Neuron (in vitro differentiated cells): ENCODE measurements around the gene ASB4.

Source experiments
- H2AFZ ChIP-seq: one replicate; pipeline ENCODE4 v1.6.1; 2013; ENCODE audit warnings: low read depth, mild to moderate bottlenecking, inconsistent platforms, low read length, moderate library complexity
- H3K27me3 ChIP-seq: one replicate; pipeline ENCODE4 v1.6.1; 2013; ENCODE audit warnings: low read length; ENCODE audit not compliant: insufficient read depth
- H3K36me3 ChIP-seq: one replicate; pipeline ENCODE4 v1.6.1; 2013; ENCODE audit warnings: low read length; ENCODE audit not compliant: insufficient read depth
- H3K4me1 ChIP-seq: one replicate; pipeline ENCODE4 v1.6.1; 2013; ENCODE audit warnings: low read length; ENCODE audit not compliant: insufficient read depth
- H3K4me3 ChIP-seq: 2 replicates; pipeline ENCODE4 v1.5.1; 2013; ENCODE audit warnings: mild to moderate bottlenecking, low read length, moderate library complexity
- H3K9me3 ChIP-seq: one replicate; pipeline ENCODE4 v1.6.1; 2013; ENCODE audit warnings: low read length

Gene ASB4

GRCh38 chr7:95470452-95470851 is 15.3 kb upstream of the ASB4 start:
- peaks cover 80% of the 10 kb centered on the region for H3K4me1 ChIP-seq
- no peaks in the 10 kb centered on the region for H3K36me3 ChIP-seq
- H3K4me3 ChIP-seq, result peak overlapping the region; percentile 26
- no peak overlapping the region for H2AFZ ChIP-seq
- H3K9me3 ChIP-seq, result no peaks in the 10 kb centered on the region
- H3K27me3 ChIP-seq, result no peaks in the 10 kb centered on the region

GRCh38 chr7:95471071-95471470 is 14.7 kb upstream of the ASB4 start:
- Histone ChIP-seq H2AFZ (no peak overlapping the region), H3K4me3 (peak overlapping the region; percentile 26), H3K4me1 (peaks cover 85% of the 10 kb centered on the region), H3K9me3 (no peaks in the 10 kb centered on the region), H3K36me3 (no peaks in the 10 kb centered on the region), H3K27me3 (no peaks in the 10 kb centered on the region)

GRCh38 chr7:95472581-95473161 is 13.1 kb upstream of the ASB4 start:
- Histone ChIP-seq H3K27me3 (no peaks in the 10 kb centered on the region), H3K36me3 (no peaks in the 10 kb centered on the region), H2AFZ (no peak overlapping the region), H3K4me3 (peak overlapping the region; percentile 15), H3K9me3 (no peaks in the 10 kb centered on the region), H3K4me1 (peaks cover 88% of the 10 kb centered on the region)

GRCh38 chr7:95473276-95473985 is 12.3 kb upstream of the ASB4 start:
- Histone ChIP-seq H3K36me3 (no peaks in the 10 kb centered on the region), H3K9me3 (no peaks in the 10 kb centered on the region), H2AFZ (no peak overlapping the region), H3K4me1 (peaks cover 88% of the 10 kb centered on the region), H3K4me3 (no peak overlapping the region), H3K27me3 (no peaks in the 10 kb centered on the region)

- Histone ChIP-seq H2AFZ (peak overlapping the region; percentile 24), H3K4me1 (peaks cover 72% of the 10 kb centered on the region), H3K9me3 (no peaks in the 10 kb centered on the region), H3K27me3 (no peaks in the 10 kb centered on the region), H3K4me3 (no peak overlapping the region), H3K36me3 (no peaks in the 10 kb centered on the region)
Observed at GRCh38 chr7:95476072-95476847, 9.5 kb upstream of the ASB4 start.

- Histone ChIP-seq H3K9me3 (no peaks in the 10 kb centered on the region), H3K27me3 (no peaks in the 10 kb centered on the region), H3K4me1 (peaks cover 64% of the 10 kb centered on the region), H3K4me3 (no peak overlapping the region), H3K36me3 (no peaks in the 10 kb centered on the region), H2AFZ (peak overlapping the region; percentile 24)
Observed at GRCh38 chr7:95476904-95477594, 8.7 kb upstream of the ASB4 start.

GRCh38 chr7:95478272-95479037 is 7.3 kb upstream of the ASB4 start:
- peak overlapping the region; percentile 29 for H2AFZ ChIP-seq
- peak overlapping the region; percentile 36 for H3K4me3 ChIP-seq
- no peaks in the 10 kb centered on the region for H3K9me3 ChIP-seq
- no peaks in the 10 kb centered on the region for H3K27me3 ChIP-seq
- peaks cover 50% of the 10 kb centered on the region for H3K4me1 ChIP-seq
- H3K36me3 ChIP-seq, result no peaks in the 10 kb centered on the region

- no peak overlapping the region for H2AFZ ChIP-seq
- no peaks in the 10 kb centered on the region for H3K9me3 ChIP-seq
- H3K36me3 ChIP-seq, result no peaks in the 10 kb centered on the region
- no peaks in the 10 kb centered on the region for H3K27me3 ChIP-seq
- no peak overlapping the region for H3K4me3 ChIP-seq
- H3K4me1 ChIP-seq, result peaks cover 35% of the 10 kb centered on the region
Observed at GRCh38 chr7:95479992-95480624, 5.6 kb upstream of the ASB4 start.

GRCh38 chr7:95481271-95482165 is 4.2 kb upstream of the ASB4 start:
- Histone ChIP-seq H3K4me1 (peaks cover 25% of the 10 kb centered on the region), H3K36me3 (no peaks in the 10 kb centered on the region), H2AFZ (no peak overlapping the region), H3K9me3 (no peaks in the 10 kb centered on the region), H3K27me3 (no peaks in the 10 kb centered on the region), H3K4me3 (no peak overlapping the region)

GRCh38 chr7:95482424-95482823 is 3.3 kb upstream of the ASB4 start:
- Histone ChIP-seq H3K9me3 (no peaks in the 10 kb centered on the region), H3K4me1 (peaks cover 17% of the 10 kb centered on the region), H3K27me3 (no peaks in the 10 kb centered on the region), H3K4me3 (no peak overlapping the region), H3K36me3 (no peaks in the 10 kb centered on the region), H2AFZ (no peak overlapping the region)

GRCh38 chr7:95490231-95490762 is 4.6 kb downstream of the ASB4 start:
- no peaks in the 10 kb centered on the region for H3K9me3 ChIP-seq

More at GRCh38 chr7:95490231-95490762, 4.6 kb downstream of the ASB4 start:
- no peaks in the 10 kb centered on the region for H3K27me3 ChIP-seq
- peak overlapping the region; percentile 59 for H2AFZ ChIP-seq
- H3K4me3 ChIP-seq, result no peak overlapping the region
- H3K36me3 ChIP-seq, result no peaks in the 10 kb centered on the region
- peaks cover 20% of the 10 kb centered on the region for H3K4me1 ChIP-seq
